Prostate gland (tissue), 2 donors: ENCODE data around the gene KLF13.

Source experiments
- CTCF ChIP-seq, 4 experiments: fragments of 200-600 bp in 2 of 4; fragments of 450-650 bp in 2 of 4; sonication (generic) in 2 of 4; IDR thresholded peaks; 1 replicate in 3 of 4; 2 replicates in 1 of 4; pipeline ENCODE4 v1.5.1; 2016 to 2019; ENCODE audit warnings: antibody characterized with exemption in 4 of 4, mild to moderate bottlenecking in 2 of 4, moderate library complexity in 2 of 4
- POLR2A ChIP-seq: fragments of 450-650 bp; IDR thresholded peaks from one replicate; pipeline ENCODE4 v1.6.1; 2016; ENCODE audit warnings: antibody characterized with exemption, mild to moderate bottlenecking

DNA sequence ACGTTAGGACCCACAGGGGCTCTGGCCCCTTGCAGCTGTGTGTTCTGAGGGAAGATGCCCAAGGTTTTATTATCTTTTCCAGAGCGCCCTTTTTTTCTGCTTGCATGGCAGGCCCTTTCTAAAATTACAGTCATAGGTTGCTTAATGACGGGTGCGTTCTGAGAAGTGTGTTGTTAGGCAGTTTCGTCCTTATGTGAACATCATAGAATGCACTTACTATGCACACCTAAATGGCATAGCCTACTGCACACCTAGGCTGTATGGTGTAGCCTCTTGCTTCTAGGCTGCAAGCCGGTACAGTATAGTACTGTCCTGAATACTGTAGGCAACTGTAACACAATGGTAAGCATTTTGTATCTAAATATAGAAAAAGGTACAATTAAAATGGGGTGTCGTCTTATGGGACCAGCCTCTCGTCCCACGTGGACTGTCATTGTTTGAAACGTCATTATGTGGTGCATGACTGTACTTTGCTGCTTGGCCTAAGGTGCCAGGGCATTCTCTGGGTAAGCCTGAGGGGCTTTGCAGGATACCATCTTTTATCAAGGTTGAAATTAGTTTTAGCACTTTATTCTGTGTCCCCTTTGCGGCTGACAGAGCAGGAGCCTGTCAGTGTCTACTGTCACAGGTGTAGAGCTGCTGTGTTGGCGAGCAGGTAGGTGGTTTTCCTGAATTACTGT, 10.9 kb downstream of the KLF13 start:
- no peak for TF ChIP-seq POLR2A
- TF ChIP-seq CTCF (IDR thresholded peaks at IDR 0.05) = no peak
